ENCODE measurements around the gene ZNF630.
"Not testable (repeated sequence)": the region's sequence is repeated elsewhere in the genome, so short reads cannot be mapped to it uniquely, and the experiment has no call there.

The ZNF630 gene

GRCh38 chrX:48028091-48028490, 43.3 kb downstream of the ZNF630 start:
- DNase-seq, result no peak

DNA sequence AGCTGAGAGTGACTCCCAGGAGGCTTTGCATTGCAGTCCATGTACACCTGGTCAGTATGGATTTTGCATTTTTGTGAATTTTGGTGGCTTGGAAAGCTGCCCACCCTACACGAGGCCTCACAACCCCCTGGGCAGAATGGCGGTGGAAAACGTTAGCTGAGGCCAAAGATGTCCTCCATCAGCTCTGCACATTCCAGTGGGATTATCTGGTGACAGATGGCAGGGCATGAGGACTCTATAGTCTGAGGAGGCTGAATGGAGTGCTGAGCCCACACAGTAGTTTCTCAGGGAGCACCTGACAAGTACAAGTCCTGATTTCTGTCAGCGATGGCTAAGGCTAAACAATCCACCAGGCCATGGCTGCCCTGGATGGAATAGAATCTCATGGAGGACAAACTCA, 43.9 kb downstream of the ZNF630 start:
- not testable (repeated sequence) for DNase-seq

GRCh38 chrX:48025561-48025960, 45.9 kb downstream of the ZNF630 start:
- no peak for DNase-seq

GRCh38 chrX:48022738-48023137, 48.7 kb downstream of the ZNF630 start:
- DNase-seq, result no peak

DNA sequence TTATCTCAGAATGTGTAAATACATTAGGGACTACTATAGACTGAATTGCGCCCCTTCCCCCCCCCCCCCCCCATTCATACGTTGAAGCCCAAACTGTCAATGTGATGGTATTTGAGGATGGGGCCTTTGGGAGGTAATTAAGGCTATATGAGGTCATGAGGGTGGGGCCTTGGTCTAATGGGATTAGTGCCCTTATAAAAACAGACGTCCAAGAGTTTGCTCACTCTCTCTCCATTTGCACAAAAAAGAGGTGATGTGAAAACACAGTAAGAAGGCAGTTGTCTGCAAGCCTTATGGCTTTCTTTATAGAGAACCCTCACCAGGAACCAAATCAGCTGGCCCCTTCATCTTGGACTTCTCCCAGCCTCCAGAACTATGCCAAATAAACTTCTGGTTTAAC, 49.3 kb downstream of the ZNF630 start:
- no peak for DNase-seq

- DNase-seq, result peak; percentile 14 to 67
Measured at GRCh38 chrX:48021026-48021900, 50.2 kb downstream of the ZNF630 start.

- not testable (repeated sequence) for DNase-seq
Measured at GRCh38 chrX:48020472-48020871, 51.0 kb downstream of the ZNF630 start.

GRCh38 chrX:48019892-48020291, 51.5 kb downstream of the ZNF630 start:
- not testable (repeated sequence) for DNase-seq

GRCh38 chrX:48016583-48017310, 54.7 kb downstream of the ZNF630 start:
- DNase-seq, result not testable (repeated sequence)

DNA sequence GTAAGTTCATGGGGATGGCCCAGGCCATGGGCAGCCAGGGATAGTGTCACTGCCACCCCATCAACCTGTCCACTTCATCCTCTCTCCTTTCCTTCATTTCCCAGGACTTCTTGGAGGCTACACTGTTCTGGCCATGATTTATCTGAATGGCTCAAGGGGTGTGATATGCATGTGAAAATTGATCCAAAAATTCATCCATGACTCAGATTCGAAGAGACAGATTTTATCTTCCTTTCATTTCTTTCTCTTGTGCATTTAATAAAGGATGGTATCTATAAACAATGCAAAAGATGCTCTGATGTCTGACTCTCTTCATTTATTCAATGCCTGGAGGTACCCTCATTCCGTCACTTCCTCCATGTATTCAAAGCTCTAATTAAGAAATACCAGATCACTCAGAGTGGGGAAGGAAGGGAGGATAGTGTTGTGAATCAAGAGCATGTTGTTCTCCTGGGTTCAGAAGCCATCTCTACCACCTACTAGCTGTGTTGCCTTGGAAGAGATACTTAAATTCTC, 61.9 kb downstream of the ZNF630 start:
- DNase-seq, result not testable (repeated sequence)
